Stomach smooth muscle (tissue), 2 donors: Measurements from ENCODE around the gene CAGE1.
"Not testable (repeated sequence)": the region's sequence is repeated elsewhere in the genome, so short reads cannot be mapped to it uniquely, and the experiment has no call there.

Experiments
- H3K27ac ChIP-seq: one replicate; pipeline ENCODE4 v1.7.0; 2013; ENCODE audit warnings: mild to moderate bottlenecking, low read length, inconsistent platforms
- H3K27me3 ChIP-seq, 2 donors: one replicate each; pipeline ENCODE4 v1.7.0; 2013; ENCODE audit warnings: low read length in 2 of 2; ENCODE audit not compliant: insufficient read depth in 2 of 2, control insufficient read depth in 1 of 2
- H3K36me3 ChIP-seq, 2 donors: one replicate each; pipeline ENCODE4 v1.7.0; 2013; ENCODE audit warnings: low read length in 2 of 2; ENCODE audit not compliant: control insufficient read depth in 2 of 2, insufficient read depth in 2 of 2
- H3K4me1 ChIP-seq: one replicate; pipeline ENCODE4 v1.7.0; 2013; ENCODE audit warnings: low read length; ENCODE audit not compliant: control insufficient read depth, insufficient read depth
- H3K4me3 ChIP-seq, 2 donors: one replicate each; pipeline ENCODE4 v1.7.0; 2013; ENCODE audit warnings: low read length in 2 of 2
- H3K9ac ChIP-seq, 2 donors: one replicate each; pipeline ENCODE4 v1.7.0; 2013; ENCODE audit warnings: low read length in 2 of 2, mild to moderate bottlenecking in 1 of 2
- H3K9me3 ChIP-seq, 2 donors: one replicate each; pipeline ENCODE4 v1.7.0; 2013; ENCODE audit warnings: low read length in 2 of 2; ENCODE audit not compliant: control insufficient read depth in 2 of 2
- donor health status: healthy.
- donor health status: Pancreatic carcinoma.

The CAGE1 gene

DNA sequence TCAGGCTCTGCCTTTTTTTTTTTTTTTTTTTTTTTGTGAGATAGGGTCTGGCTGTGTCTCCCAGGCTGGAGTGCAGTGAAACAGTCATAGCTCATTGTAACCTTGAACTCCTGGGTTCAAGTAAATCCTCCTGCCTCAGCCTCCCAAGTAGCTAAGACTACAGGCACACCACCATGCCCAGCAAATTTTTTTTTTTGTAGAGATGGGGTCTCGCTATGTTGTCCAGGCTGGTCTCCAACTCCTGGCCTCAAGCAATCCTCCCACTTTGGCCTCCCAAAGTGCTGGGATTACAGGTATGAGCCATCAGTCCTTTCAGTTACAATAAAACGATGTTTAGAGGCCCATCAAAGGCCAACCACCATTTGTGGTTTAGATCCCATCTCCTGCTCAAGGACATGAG, 70.1 kb downstream of the CAGE1 start:
- not testable (repeated sequence) for H3K9me3 ChIP-seq, H3K27me3 ChIP-seq, H3K9ac ChIP-seq, H3K4me3 ChIP-seq, H3K27ac ChIP-seq, H3K36me3 ChIP-seq, H3K4me1 ChIP-seq

DNA sequence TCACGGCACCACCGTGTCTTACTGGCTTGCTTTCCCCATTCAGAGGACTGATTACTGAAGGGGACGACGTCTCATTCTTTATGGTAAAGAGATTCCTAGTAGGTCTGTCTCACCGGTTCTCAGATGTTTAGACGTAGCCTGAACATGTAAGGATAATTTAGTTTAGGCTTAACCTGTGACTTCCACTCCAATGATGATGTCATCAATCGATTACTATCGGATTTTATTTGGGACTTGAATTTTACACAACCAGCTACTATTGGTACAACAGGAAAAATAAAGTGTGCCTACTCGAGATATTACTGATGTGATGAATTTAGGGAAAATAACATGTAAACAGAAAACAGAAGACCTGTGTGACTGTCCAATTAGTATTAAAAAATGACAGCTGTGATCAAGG, 72.0 kb downstream of the CAGE1 start:
- no peaks in the 10 kb centered on the region for H3K9me3 ChIP-seq
- H3K36me3 ChIP-seq: no peaks in the 10 kb centered on the region
- no peaks in the 10 kb centered on the region for H3K4me1 ChIP-seq
- H3K27me3 ChIP-seq: no peaks in the 10 kb centered on the region
- no peak overlapping the region for H3K27ac ChIP-seq
- no peak overlapping the region for H3K4me3 ChIP-seq
- H3K9ac ChIP-seq: no peak overlapping the region

DNA sequence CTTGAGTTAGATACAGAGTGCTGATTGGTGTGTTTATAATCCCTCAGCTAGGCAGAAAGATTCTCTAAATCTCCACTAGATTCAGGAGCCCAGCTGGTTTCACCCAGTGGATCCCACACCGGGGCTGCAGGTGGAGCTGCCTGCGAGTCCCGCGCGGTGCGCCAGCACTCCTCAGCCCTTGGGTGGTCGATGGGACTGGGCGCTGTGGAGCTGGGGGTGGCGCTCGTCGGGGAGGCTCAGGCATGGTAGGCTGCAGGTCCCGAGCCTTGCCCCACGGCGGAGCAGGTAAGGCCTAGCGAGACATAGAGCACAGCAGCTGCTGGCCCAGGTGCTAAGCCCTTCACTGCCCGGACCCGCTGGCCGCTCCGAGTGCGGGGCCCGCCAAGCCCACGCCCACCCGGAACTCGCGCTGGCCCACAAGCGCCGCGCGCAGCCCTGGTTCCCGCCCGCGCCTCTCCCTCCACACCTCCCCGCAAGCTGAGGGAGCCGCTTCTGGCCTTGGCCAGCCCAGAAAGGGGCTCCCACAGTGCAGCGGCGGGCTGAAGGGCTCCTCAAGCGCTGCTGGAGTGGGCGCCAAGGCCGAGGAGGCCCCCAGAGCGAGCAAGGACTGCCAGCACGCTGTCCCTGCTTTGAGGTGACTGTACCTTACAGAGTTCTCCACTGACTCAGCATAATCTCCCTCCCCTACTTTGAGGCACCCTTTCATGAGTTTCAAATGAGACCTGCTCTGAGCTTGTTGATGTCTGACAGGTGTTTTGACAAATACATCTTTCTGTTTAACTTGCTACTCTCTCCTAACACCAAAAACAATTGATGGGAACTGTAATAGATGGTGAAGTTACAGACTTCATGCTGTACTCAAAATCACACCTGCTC, 72.6 kb downstream of the CAGE1 start:
- no peak overlapping the region for H3K9ac ChIP-seq
- no peaks in the 10 kb centered on the region for H3K27me3 ChIP-seq
- no peaks in the 10 kb centered on the region for H3K36me3 ChIP-seq
- no peak overlapping the region for H3K27ac ChIP-seq
- H3K4me1 ChIP-seq: no peaks in the 10 kb centered on the region
- no peaks in the 10 kb centered on the region for H3K9me3 ChIP-seq
- H3K4me3 ChIP-seq: no peak overlapping the region

- no peaks in the 10 kb centered on the region for H3K36me3 ChIP-seq
- H3K27ac ChIP-seq: no peak overlapping the region
Observed at GRCh38 chr6:7315948-7316365, 73.6 kb downstream of the CAGE1 start.

GRCh38 chr6:7315087-7315947, 74.2 kb downstream of the CAGE1 start:
- H3K9me3 ChIP-seq, H3K9ac ChIP-seq, H3K4me1 ChIP-seq, H3K27ac ChIP-seq, H3K4me3 ChIP-seq, H3K36me3 ChIP-seq, H3K27me3 ChIP-seq: not testable (repeated sequence)

More at GRCh38 chr6:7315948-7316365, 73.6 kb downstream of the CAGE1 start:
- no peak overlapping the region for H3K9ac ChIP-seq
- no peaks in the 10 kb centered on the region for H3K4me1 ChIP-seq
- H3K9me3 ChIP-seq: no peaks in the 10 kb centered on the region
- no peak overlapping the region for H3K4me3 ChIP-seq
- no peaks in the 10 kb centered on the region for H3K27me3 ChIP-seq

DNA sequence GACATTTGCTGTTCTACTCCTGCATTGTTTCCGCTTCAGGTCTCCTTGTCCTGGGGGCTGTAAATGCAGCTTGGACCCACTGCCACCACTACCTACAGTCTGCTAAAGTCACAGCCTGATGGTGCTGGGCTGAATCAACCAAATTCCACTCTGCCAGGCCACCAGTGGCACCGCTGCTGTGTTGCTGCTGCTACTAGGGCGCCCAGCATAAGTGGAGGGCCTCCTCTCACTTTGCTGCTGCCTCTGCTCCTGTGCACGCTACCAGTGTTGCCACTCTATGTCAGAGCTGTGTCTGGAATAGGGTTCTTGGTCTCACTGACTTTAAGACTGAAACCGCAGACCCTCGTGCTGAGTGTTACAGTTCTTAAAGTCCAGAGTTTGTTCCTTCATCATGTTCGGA, 75.1 kb downstream of the CAGE1 start:
- no peak overlapping the region for H3K27ac ChIP-seq
- no peak overlapping the region for H3K4me3 ChIP-seq
- no peaks in the 10 kb centered on the region for H3K4me1 ChIP-seq
- H3K36me3 ChIP-seq: peaks cover 2% of the 10 kb centered on the region in 2 donors
- no peaks in the 10 kb centered on the region for H3K9me3 ChIP-seq
- no peak overlapping the region for H3K9ac ChIP-seq
- no peaks in the 10 kb centered on the region for H3K27me3 ChIP-seq

GRCh38 chr6:7313505-7314165, 75.9 kb downstream of the CAGE1 start:
- Histone ChIP-seq H3K9ac (peak overlapping the region; percentile 81 to 88), H3K27me3 (no peaks in the 10 kb centered on the region), H3K4me1 (no peaks in the 10 kb centered on the region), H3K4me3 (peak overlapping the region; percentile 89 to 96), H3K9me3 (no peaks in the 10 kb centered on the region), H3K27ac (peak overlapping the region; percentile 90), H3K36me3 (peaks cover 4 to 9% of the 10 kb centered on the region in 2 donors)

DNA sequence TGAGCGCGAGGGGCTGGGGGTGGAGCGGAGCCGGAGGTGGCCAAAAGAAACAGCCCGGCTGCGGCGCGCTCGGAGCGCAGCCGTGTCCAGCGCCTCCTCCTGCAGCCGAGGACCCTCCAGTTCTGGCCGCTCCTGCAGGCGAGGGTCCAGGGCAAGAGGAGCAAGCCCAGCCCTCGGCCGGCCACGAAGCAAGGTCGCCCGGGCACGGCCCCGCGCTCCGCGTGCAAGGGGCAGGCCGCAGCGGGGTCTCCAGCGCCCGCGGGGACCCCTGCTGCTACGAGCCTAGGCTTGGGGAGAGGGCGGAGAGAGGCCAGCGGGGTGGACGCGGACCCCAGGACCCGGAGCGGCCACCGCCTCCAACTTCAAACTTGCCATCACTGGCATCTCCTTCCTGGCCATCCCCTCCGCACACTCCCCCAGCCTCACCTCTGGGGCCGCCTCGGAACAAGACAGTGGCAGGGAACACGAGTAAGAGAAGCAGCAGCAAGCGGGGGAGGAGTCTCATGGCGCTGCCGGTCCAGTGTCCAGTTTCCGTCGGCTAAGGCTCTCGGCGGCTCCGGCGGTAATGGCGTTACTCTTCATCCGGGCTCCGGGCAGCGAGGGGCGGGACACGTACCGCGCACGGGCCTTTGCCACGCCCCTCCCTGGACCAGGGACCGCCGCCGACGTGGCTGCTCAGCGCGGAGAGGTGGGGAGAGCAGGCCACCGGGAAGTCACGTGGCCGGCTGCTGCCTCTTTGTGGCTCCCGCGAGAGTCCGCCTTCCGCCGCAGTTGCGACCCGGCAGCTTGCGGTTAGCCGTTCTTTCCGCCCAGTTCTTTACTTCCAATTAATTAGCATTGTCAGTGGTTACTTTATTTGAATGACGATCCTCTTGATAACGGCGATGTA, 76.7 kb downstream of the CAGE1 start, which contains the start of gene SSR1:
Gene SSR1 (minus strand): TSS at position 584 of the 889 bp plus-strand sequence. CDS start 79 bp downstream, at position 505.
- Histone ChIP-seq H3K4me1 (no peaks in the 10 kb centered on the region), H3K4me3 (peak within 1 kb of the TSS; percentile 89 to 96), H3K27ac (peak within 1 kb of the TSS; percentile 90), H3K9me3 (no peaks in the 10 kb centered on the region), H3K9ac (peak within 1 kb of the TSS; percentile 88 to 93), H3K27me3 (no peaks in the 10 kb centered on the region), H3K36me3 (peaks cover 4 to 12% of the 10 kb centered on the region in 2 donors)

DNA sequence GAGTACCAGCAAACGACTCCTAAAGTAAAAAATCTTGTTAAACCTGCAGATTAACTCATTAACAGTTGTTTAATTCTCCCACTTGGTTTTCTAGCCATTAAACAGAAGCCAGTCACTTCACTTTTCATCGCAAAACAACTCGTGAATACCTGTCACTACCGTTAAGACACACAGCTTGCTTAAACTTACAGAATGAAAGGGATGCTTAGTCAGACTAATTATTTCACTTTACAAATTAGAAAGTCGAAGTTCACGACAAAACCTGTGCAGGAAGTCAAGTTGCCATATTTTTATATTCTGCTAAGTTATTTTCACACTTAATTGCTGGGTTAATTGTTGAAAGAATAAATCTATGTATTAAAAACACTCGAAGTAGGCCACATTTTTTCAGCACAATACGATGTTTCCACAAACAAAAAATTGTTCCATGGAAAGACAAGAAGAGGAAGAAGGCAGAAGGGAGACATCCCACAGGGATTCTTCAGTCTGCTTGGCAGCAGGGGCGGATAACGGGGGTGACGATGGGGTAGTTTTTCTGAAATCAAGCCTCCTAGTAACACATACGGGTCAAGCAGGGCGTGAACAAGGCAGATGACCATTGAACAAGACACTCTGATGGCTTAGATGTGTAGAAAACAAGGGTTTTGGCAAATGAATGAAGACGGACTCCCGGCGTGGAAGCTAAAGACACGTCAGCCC, 77.5 kb downstream of the CAGE1 start:
- Histone ChIP-seq H3K9me3 (no peaks in the 10 kb centered on the region), H3K27me3 (no peaks in the 10 kb centered on the region), H3K4me1 (no peaks in the 10 kb centered on the region), H3K4me3 (peak overlapping the region; percentile 89 to 96), H3K36me3 (peaks cover 4 to 17% of the 10 kb centered on the region in 2 donors), H3K27ac (peak overlapping the region; percentile 90), H3K9ac (peak overlapping the region; percentile 88 to 93)
